ENCODE data around the gene SERPINA1.

SERPINA1 gene

DNA sequence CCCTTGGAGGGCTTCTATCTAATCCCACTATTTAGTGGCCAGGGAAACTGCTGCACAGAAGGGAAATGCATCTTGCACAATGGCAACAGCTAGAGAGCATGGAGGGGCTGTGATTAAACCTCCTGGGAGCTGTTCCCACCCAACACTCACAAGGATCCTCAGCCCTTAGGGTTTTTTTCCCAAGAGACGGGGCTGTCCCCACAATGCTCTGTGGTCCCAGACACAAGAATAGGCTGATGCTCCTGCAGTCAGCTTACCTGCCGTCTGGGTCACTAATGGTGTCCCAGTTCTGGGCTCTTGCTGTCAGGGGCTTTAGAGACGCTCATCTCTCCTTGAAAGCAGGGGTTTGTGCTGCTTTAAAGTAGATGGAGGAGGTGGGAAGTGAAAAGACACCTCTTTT, 4.6 kb downstream of the SERPINA1 start:
- no peak for DNase-seq (ENCODE audit: low read depth in 3 of 3)

DNA sequence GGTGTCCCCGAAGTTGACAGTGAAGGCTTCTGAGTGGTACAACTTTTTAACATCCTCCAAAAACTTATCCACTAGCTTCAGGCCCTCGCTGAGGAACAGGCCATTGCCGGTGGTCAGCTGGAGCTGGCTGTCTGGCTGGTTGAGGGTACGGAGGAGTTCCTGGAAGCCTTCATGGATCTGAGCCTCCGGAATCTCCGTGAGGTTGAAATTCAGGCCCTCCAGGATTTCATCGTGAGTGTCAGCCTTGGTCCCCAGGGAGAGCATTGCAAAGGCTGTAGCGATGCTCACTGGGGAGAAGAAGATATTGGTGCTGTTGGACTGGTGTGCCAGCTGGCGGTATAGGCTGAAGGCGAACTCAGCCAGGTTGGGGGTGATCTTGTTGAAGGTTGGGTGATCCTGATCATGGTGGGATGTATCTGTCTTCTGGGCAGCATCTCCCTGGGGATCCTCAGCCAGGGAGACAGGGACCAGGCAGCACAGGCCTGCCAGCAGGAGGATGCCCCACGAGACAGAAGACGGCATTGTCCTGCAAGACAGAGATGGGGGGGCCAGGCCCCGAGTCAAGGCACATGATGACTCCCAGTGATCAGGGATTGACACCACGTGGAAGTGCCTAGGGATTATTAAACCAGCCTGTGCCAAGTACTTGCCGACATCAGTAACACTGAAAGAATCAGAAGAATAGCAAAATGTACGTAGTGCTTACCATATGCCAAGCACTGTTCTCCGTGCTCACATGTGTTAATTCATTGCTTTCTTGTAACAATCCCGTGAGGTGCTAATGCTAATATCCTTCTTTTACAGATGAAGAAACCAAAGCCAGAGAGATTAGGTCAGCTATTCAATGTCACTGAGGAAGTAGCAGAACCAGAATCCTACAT, 5.4 kb downstream of the SERPINA1 start:
- no peak for DNase-seq (ENCODE audit: low read depth in 3 of 3)

DNA sequence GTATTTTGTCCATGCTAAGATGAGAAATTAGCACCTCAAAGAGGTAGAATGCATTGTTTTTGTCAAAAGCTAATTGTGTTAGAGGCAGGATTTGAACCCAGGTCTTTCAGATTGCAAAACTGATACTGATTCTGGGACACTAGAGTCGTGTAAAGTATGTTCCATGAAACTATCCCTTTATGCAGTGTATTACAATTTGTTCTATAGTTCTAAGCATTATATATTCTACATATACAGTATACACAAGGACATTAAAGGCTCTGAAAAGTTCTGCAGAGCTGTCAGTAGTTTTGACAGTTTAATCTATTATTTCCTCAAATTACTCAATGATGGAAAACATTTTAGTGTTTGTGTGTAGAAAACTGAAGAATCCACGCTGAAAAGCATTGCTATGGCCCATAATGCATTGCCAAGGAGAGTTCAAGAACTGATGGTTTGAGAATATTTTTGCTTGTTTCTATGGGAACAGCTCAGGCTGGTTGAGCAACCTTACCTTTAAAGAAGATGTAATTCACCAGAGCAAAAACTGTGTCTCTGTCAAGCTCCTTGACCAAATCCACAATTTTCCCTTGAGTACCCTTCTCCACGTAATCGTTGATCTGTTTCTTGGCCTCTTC, 6.2 kb downstream of the SERPINA1 start:
- DNase-seq (ENCODE audit: low read depth in 3 of 3) = no peak

DNA sequence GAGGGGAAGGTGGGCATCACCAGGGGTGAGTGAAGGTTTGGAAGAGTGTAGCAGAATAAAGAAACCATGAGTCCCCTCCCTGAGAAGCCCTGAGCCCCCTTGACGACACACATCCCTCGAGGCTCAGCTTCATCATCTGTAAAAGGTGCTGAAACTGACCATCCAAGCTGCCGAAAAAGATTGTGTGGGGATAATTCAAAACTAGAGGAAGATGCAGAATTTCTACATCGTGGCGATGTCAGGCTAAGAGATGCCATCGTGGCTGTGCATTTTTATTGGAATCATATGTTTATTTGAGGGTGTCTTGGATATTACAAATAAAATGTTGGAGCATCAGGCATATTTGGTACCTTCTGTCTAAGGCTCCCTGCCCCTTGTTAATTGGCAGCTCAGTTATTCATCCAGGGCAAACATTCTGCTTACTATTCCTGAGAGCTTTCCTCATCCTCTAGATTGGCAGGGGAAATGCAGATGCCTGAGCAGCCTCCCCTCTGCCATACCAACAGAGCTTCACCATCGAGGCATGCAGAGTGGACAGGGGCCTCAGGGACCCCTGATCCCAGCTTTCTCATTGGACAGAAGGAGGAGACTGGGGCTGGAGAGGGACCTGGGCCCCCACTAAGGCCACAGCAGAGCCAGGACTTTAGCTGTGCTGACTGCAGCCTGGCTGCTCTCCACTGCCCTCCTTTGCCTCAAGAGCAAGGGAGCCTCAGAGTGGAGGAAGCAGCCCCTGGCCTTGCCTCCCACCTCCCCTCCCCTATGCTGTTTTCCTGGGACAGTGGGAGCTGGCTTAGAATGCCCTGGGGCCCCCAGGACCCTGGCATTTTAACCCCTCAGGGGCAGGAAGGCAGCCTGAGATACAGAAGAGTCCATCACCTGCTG, 7.0 kb downstream of the SERPINA1 start:
- DNase-seq (ENCODE audit: low read depth in 3 of 3) = no peak

DNA sequence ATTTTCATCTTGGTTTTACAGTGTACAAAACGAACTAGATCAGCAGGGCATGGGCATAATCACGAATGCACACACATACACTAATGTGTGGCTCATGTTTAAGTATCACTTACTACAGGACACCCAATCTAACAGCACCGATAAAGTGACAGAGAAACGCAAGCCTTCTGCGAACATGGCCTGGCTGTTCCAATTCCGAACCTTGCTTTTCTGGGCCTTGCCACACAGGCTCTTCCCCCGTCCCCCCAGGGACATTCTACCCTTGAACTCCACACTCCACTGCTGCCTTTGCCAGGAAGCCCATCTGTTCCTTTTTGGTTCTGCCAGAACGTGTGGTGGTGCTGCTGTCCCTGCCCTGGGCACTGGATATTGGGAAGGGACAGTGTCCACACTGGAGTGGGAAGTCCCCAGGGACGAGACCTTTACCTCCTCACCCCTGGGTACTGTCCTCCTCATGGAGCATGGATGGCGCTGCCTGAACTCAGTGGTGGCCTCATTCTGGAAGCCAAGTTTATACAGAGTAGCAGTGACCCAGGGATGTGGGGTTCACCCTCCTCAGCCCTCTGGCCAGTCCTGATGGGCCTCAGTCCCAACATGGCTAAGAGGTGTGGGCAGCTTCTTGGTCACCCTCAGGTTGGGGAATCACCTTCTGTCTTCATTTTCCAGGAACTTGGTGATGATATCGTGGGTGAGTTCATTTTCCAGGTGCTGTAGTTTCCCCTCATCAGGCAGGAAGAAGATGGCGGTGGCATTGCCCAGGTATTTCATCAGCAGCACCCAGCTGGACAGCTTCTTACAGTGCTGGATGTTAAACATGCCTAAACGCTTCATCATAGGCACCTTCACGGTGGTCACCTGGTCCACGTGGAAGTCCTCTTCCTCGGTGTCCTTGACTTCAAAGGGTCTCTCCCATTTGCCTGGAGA, 7.9 kb downstream of the SERPINA1 start:
- no peak for DNase-seq (ENCODE audit: low read depth in 3 of 3)

DNA sequence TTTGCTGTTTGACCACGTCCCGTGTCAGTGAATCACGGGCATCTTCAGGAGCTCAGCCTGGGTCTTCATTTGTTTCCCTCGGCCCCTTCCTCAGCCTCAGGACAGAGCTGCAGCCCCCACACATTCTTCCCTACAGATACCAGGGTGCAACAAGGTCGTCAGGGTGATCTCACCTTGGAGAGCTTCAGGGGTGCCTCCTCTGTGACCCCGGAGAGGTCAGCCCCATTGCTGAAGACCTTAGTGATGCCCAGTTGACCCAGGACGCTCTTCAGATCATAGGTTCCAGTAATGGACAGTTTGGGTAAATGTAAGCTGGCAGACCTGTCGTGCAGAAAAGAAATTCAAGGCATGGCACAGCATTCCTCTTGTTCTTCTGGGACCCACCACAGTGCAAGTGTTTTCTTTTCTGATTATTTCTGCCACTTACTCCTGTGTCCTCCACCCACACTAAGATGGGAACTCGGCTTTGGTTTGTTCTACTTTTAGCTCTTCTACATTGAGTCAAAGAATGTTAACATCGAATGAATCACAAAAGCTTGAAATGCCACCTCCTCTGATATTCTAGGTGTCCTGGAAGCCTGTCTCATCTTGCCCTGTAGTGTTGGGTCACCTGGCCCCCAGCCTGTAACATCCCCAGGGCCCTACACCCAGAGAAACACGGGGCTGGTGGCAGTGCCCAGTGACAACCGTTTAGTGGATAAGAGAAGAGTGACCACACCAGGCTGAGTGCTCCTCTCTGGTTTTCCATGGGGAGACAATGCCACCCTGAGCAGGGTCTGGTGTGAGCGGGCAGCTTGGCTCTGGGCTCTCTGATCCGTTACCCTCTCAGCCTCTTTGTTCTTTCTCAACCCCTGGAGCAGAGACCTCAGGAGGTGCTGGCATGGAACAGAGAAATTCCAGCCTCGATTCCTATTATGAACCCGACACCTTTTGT, 8.8 kb downstream of the SERPINA1 start:
- DNase-seq (ENCODE audit: low read depth in 3 of 3) = no peak

DNA sequence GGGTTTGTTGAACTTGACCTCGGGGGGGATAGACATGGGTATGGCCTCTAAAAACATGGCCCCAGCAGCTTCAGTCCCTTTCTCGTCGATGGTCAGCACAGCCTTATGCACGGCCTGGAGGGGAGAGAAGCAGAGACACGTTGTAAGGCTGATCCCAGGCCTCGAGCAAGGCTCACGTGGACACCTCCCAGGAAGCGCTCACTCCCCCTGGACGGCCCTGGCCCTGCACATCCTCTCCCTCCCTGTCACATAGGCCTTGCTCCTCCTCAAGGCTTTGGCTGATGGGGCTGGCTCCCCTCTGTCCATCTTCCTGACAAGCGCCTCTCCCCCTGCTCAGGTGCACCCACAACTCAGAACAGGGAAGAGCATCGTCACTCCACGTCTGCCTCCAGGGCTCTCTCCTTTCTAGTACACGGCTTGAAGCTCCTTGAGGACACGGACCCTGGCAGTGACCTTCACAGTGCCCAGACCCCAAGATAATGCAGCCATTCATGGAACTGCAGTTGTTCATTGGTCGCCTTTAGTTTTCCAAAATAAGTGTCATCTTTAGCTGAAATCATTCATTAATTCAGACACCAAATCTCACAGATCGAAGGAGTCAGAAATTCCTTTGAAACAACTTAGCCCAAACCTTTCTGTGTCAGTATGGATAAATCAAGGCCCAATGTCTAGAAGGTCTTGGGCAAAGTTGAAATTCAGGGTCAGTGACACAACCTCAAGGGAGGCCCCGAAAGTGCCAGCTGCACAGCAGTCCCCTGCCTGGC, 9.7 kb downstream of the SERPINA1 start:
- DNase-seq (ENCODE audit: low read depth in 3 of 3) = no peak

DNA sequence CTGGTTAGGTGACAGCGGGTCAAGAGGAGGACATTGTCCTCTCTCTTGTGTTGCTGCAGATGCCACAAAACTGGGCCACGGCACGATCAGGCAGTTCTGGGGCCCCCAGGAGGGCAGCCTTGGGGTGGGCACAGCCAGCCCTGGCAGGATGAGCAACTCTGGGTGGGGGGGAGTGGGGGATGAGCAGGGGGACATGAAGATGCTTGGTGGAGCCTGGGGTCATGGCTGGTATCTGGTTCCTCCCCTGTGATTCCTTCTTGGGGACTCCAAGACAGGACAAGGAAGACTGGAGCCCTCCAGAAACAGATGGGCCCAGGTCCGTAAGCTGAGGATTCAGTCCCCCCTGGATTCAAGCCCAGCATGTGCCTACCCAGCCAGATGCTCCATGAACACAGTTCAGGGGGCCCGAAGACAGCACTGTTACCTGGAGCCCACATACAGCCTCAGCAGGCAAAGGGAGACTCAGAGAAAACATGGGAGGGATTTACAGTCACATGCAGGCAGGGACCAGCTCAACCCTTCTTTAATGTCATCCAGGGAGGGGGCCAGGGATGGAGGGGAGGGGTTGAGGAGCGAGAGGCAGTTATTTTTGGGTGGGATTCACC, 10.4 kb downstream of the SERPINA1 start:
- DNase-seq (ENCODE audit: low read depth in 3 of 3) = no peak

DNA sequence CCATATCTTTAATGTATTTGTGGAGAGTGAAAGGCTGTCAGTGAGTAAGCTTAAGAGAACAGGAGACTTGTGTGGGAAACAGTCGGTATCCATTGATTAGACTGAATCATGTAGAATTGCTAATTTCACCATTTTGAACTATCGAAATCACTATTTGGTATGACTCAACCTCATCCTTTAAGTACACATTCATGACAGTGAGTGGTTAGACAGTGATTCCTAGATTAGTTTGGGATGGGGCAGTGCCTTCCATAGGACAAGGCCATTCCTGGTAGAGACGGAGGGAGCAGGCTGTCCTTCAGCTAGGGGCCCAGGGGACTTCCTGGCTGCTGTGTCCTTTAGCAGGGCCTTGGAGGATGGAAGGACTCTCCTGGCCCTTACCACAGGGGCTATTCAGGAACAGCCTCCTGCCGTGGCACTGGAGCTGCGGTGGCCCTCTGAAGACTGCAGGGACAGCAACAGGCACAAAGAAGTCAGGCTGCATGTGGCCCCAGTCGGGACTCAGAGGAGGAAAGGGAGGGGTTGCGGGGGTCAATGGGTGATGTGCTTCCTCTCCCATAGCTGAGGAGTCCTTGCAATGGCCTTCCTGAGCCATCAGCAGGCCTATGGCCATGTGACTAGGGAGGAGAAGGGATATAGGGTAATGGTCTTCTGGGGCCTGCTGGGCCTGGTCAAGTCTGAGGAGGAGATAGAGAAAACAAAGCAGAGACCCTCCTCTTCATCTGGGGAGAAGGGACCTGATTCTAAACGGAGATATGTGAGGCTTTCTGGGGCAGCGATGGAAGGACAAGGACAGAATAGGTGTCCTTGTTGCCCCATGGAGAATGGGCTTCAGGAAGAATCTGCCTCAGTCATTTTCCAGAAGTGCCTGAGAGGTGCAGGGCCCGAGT, 11.2 kb downstream of the SERPINA1 start:
- DNase-seq (ENCODE audit: low read depth in 3 of 3) = no peak

DNA sequence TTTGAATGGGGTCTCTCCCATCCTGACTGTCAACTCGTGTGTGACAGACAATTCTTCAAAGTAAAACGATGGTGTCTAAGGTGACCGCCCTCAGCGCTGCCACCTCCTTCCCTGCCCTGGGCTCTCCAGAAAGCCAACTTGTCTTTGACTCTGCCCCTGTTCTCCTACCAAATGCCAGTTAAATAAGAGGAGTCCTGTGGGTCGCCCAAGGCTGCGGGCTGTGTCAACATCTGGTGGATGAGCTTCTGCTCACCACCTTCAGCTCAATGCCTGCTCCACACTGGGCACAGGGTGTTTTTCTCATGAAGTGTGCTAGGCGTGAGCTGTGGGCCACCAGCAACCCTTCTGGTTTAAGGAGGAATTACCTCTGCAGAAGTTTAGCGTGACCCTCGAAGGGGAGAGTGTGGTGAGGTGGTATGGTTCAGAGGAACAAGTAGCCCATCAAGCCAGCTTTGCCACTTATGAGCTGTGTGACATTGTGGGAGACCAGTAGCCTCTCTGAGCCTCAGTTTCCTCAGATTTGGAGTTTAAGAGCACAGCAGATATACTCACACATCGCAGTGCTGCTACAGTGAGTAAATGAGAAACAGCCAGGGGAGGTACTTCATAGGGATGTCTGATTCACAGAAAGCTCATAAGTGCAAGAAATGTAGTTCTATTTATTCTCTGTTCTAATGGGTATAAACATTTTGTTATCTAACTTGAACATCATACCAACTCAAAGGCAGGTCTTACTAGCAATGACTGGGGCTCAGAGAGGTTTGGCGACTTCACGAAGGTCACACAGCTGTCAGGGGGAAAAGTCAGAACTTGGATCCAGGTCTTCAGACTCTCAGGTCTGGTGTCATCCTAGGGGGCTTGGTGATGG, 12.1 kb downstream of the SERPINA1 start:
- DNase-seq (ENCODE audit: low read depth in 3 of 3) = no peak

DNA sequence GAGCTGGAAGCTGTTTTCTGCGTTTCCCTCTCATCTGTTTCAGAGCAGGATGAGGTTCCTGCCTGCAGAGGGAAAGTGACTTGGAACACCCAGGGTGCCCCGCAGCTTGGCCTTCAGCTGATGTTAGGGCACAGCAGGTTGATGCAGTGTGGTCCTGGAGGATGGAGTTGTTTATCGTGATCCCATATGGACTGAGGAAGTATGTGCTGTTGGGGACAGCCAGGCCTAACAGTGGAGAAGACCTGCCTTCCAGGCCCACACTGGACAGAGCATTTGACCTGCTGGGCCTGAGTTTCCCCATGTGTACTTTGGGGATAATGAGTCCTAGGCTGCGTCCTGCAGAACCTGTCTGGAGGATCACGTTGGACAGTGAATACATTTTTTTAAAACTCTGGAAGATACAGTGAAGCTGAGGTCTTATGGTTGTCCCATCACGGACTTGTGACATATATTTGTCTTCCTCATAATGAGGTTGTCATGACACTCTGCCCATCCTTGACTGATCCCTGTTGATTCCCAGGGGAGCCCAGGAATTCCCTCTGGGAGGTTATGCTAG, 12.8 kb downstream of the SERPINA1 start:
- no peak for DNase-seq (ENCODE audit: low read depth in 3 of 3)

DNA sequence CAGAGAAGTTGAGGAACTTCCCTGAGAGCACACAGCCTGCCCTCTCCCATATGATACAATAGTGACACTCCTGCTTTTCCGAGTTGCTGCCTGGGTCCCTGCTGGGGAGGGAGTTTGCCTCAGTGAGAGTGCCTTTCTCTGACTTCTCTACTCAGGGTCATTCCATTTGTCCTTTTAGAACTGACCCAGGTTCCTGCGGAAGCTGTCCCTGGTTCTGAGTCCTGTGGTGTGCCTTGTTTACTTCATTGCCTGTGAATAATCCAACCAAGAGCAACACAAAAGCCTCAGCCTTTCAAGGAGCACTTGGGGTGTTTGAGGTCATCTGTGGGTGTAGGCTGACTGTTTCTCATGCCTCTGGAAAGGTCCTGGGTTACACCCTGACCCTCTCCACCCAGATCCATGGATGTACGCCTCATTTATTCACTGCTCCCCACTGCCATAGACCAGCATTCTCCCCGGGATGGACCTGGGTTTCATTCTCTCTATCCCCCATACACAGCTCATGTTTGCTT, 13.6 kb downstream of the SERPINA1 start:
- no peak for DNase-seq (ENCODE audit: low read depth in 3 of 3)

DNA sequence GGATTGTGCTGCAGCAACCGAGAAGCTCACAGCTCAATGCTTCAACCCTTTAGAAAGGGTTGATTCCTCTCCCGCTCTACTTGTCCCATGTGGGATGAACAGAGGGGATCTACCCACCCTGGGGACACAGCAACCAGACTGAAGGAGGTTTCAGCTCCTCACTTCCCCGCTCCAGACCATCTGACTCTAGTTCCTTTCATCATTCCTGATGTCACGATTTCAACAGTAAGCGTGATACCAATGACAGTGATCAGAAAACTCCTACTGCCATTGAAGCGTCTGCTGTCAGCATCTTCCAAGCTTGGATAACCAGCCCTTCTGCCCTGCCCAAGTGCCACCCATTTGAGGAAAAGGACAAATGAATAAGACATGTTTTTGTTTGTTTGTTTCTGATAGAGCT, 14.3 kb downstream of the SERPINA1 start:
- DNase-seq (ENCODE audit: low read depth in 3 of 3) = no peak

DNA sequence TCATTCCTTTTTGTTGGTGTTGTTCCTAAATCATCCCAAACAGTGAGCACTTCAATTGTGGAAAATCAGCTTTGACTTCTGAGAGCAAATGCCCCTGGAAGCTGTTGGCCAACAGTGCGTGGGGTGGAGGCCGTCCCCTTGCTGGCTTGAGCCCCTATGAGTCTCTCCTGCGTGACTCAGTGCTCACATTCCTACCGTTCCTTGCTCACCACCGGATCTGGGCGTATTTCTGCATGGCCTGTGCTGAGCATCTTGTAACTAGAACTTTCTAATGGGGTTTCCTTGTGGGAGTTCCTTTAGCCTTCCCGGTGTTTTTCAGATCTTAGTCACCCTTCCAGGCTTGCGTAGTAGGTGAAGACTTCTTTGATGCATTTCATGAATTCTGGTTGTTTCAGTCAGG, 14.7 kb downstream of the SERPINA1 start:
- no peak for DNase-seq (ENCODE audit: low read depth in 3 of 3)

DNA sequence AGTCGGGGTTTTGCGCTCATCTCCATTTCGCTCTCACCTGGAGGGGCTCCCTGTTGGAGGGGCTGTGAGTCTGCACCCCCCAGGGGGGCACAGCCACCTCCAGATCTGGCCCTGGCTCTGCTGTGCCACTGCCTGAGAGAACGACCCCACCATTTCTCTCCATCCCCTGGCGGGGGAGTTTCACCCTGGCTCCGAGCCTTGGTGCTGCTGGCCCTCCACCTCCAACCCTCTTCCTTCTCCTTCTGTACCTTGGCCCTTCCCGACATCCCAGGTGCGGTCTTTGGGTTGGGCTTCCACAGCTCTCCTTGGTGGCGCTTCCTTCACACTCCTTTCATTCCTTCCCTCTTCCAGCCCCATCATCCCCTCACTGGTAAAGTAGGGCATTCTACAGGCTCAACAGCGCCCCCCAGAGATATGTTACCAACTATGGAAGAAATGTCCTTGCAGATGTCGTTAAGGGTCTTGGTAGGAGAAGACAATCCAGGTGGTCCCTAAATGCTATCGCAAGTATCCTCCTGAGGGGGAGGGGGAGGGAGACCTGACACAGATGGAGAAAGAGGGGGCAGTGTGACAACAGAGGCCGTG, 16.3 kb downstream of the SERPINA1 start:
- DNase-seq (ENCODE audit: low read depth in 3 of 3) = no peak

DNA sequence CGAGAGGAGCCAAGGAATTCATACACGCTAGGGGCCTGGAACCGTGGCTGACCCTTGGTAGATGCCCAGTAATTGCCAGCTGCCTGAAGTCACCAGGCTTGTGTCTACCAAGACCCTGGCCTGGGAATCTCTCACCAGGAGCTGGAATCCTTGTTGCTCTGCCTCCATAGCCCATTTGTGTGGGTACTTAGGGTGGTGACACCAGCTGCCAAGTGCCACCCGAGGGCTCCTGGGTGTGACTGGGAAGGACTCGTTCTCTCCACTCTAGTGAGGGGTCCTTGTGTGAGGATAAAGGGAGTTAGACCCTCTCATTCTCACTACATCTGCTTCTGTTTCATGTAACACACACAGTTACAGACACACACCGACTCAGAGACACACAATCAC, 17.9 kb downstream of the SERPINA1 start:
- no peak for DNase-seq (ENCODE audit: low read depth in 3 of 3)

Measured in stimulated activated CD4-positive, alpha-beta T cell treated with anti-CD3 and anti-CD28 coated beads, TNF-alpha, amount 100 ng/mL, for 4 hours (primary cell).